ENCODE results near the gene SNRK.

DNA sequence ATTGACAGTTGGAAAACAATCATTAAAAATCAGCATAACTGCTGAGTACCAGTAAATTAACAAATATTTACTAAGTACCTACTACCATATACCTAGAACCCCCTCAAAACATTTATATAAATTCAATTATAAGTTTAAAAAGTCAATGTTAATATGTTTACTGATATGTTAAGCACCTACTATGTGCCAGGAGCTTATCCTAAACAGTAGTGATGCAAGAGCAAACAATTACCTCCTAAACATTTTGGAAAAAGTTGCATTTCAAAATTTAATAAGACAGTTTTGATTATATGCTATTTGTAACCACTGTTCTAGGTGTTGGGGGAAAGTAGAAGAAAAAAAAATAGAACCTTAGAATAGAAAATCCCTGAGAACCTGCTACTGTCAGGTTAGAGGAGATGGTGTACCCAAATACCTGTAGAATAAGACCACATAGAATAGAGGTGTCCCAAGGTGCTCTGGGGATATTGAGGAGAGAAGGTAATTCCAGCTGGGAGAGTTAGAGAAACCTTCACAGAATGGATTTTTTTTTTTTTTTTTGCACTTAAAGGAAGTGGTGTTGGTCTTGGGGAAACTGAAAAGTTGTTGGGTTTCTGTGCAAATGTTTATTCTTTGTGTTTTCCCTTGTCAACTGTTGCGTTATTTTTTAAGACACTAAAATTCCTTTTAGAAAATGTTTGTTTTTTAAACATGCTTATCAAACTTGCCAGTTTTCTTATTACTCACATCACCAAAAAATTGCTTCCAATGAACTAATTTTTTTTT is 16.0 kb downstream of the SNRK start:
- TF ChIP-seq, protein P1, sequence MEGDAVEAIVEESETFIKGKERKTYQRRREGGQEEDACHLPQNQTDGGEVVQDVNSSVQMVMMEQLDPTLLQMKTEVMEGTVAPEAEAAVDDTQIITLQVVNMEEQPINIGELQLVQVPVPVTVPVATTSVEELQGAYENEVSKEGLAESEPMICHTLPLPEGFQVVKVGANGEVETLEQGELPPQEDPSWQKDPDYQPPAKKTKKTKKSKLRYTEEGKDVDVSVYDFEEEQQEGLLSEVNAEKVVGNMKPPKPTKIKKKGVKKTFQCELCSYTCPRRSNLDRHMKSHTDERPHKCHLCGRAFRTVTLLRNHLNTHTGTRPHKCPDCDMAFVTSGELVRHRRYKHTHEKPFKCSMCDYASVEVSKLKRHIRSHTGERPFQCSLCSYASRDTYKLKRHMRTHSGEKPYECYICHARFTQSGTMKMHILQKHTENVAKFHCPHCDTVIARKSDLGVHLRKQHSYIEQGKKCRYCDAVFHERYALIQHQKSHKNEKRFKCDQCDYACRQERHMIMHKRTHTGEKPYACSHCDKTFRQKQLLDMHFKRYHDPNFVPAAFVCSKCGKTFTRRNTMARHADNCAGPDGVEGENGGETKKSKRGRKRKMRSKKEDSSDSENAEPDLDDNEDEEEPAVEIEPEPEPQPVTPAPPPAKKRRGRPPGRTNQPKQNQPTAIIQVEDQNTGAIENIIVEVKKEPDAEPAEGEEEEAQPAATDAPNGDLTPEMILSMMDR (IDR thresholded peaks at IDR 0.05; ENCODE audit: extremely low read depth in 1 of 2, insufficient read depth in 1 of 2, low read depth in 1 of 2, low read length in 2 of 2) = no peak
- TF ChIP-seq POLR2A (IDR thresholded peaks at IDR 0.05; ENCODE audit: low read depth, low read length) (no peak), POLR2AphosphoS5 (IDR thresholded peaks at IDR 0.05; ENCODE audit: insufficient read depth, low read depth, low read length) (no peak), EZH2 (IDR thresholded peaks at IDR 0.05; ENCODE audit: borderline replicate concordance, low read depth, low read length, severe bottlenecking) (no peak)

Measured in endothelial cell of umbilical vein (primary cell).